OCI-LY3 (cell line): ENCODE data around the gene CDCA3.
"Not testable (repeated sequence)": the region's sequence is repeated elsewhere in the genome, so short reads cannot be mapped to it uniquely, and the experiment has no call there.

Experiments used
- H2AFZ ChIP-seq: fragments of 200-600, 300-600 bp; shearing (Covaris generic); 2 replicates; pipeline ENCODE4 v1.6.0; 2014; ENCODE audit warnings: antibody characterized with exemption, low read depth, low read length
- H3K27ac ChIP-seq: fragments of 200-600, 300-600 bp; sonication (generic); 2 replicates; pipeline ENCODE4 v1.5.1; 2014; ENCODE audit warnings: mild to moderate bottlenecking, low read length, moderate library complexity, mixed read lengths
- H3K27me3 ChIP-seq: fragments of 200-600, 300-600 bp; sonication (generic); 2 replicates; pipeline ENCODE4 v1.6.1; 2014; ENCODE audit warnings: low read depth, low read length, mixed read lengths
- H3K36me3 ChIP-seq: fragments of 200-600, 300-600 bp; sonication (generic); replicated peaks from 2 replicates; pipeline ENCODE3; 2014; ENCODE audit warnings: low read depth, low read length, mixed read lengths
- H3K4me1 ChIP-seq: fragments of 300-600, 200-600 bp; sonication (generic); 2 replicates; pipeline ENCODE4 v1.6.1; 2014; ENCODE audit warnings: low read length, mixed read lengths
- H3K4me2 ChIP-seq: fragments of 200-600, 300-600 bp; sonication (generic); 2 replicates; pipeline ENCODE4 v1.6.1; 2014; ENCODE audit warnings: low read length, mixed read lengths
- H3K4me3 ChIP-seq: fragments of 300-600, 200-600 bp; sonication (generic); 2 replicates; pipeline ENCODE4 v1.5.1; 2014; ENCODE audit warnings: antibody characterized with exemption, mild to moderate bottlenecking, low read length, moderate library complexity
- H3K79me2 ChIP-seq: fragments of 300-600, 200-600 bp; shearing (Covaris generic); 2 replicates; pipeline ENCODE4 v1.6.1; 2014; ENCODE audit warnings: mild to moderate bottlenecking, low read length, mixed read lengths
- H3K9ac ChIP-seq: fragments of 300-600, 200-600 bp; shearing (Covaris generic); 2 replicates; pipeline ENCODE4 v1.6.0; 2014; ENCODE audit warnings: mild to moderate bottlenecking, low read length, moderate library complexity
- H3K9me3 ChIP-seq: fragments of 200-600, 300-600 bp; shearing (Covaris generic); 2 replicates; pipeline ENCODE4 v1.6.1; 2014; ENCODE audit warnings: low read length, mixed read lengths; ENCODE audit not compliant: insufficient read depth
- H4K20me1 ChIP-seq: fragments of 200-600, 300-600 bp; sonication (generic); 2 replicates; pipeline ENCODE4 v1.6.1; 2016; ENCODE audit warnings: low read length, mixed read lengths; ENCODE audit not compliant: insufficient read depth
- CTCF ChIP-seq: fragments of 200-600, 300-600 bp; sonication (generic); IDR thresholded peaks from 2 replicates; pipeline ENCODE4 v1.5.1; 2014; ENCODE audit warnings: antibody characterized with exemption, low read length, low read depth
- EZH2phosphoT487 ChIP-seq: fragments of 200-600 bp; shearing (Covaris generic); IDR thresholded peaks from 2 replicates; pipeline ENCODE4 v1.6.1; 2018; ENCODE audit warnings: antibody characterized with exemption, mixed run types, low read depth

CDCA3 gene

DNA sequence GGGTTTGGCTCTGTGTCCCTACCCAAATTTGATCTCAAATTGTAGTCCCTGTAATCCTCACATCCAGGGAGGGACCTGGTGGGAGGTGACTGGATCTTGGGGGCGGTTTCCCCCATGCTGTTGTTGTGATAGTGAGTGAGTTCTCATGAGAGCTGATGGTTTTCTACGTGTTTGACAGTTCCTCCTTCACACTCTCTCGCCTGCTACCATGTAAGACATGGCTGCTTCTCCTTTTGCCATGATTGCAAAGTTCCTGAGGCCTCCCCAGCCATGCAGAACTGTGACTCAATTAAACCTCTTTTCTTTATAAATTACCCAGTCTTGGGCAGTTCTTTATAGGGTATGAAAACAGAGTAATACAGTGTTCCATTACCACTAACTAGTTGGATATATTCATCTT, 43.2 kb upstream of the CDCA3 start:
- Histone ChIP-seq H3K36me3 (no peaks in the 10 kb centered on the region), H3K79me2 (no peaks in the 10 kb centered on the region), H3K4me1 (peaks cover 13% of the 10 kb centered on the region), H3K4me2 (no peak overlapping the region), H3K4me3 (no peak overlapping the region), H2AFZ (no peak overlapping the region), H3K27me3 (no peaks in the 10 kb centered on the region), H3K9ac (no peak overlapping the region), H4K20me1 (no peaks in the 10 kb centered on the region), H3K9me3 (no peaks in the 10 kb centered on the region), H3K27ac (no peak overlapping the region)
- no peak for TF ChIP-seq EZH2phosphoT487
- TF ChIP-seq CTCF = no peak

GRCh38 chr12:6892683-6893082, 41.6 kb upstream of the CDCA3 start:
- H3K4me3 ChIP-seq, H3K4me2 ChIP-seq: not testable (repeated sequence)

DNA sequence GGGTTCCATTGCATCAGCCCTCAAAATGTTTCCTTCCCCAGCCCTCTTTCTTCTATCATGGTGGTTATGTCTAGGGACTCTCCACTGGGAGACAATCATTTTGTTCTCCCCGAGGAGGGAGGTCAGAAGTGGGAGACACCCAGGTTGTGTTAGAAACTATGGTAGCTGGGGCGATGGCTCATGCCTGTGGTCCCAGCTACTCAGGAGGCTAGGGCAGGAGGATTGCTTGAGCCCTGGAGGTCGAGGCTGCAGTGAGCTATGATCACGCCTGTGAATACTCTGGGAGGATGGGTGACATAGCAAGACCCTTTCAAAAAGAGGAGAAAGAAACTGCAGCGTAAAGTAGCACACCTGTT, 40.5 kb upstream of the CDCA3 start:
- H3K36me3 ChIP-seq = no peaks in the 10 kb centered on the region
- no peaks in the 10 kb centered on the region for H4K20me1 ChIP-seq
- peak overlapping the region; percentile 82 for H3K4me3 ChIP-seq
- peaks cover 30% of the 10 kb centered on the region for H3K4me1 ChIP-seq
- H3K79me2 ChIP-seq = no peaks in the 10 kb centered on the region
- peak overlapping the region; percentile 87 for H2AFZ ChIP-seq
- H3K27ac ChIP-seq = peak overlapping the region; percentile 83
- H3K9me3 ChIP-seq = no peaks in the 10 kb centered on the region
- peak overlapping the region; percentile 87 for H3K4me2 ChIP-seq
- H3K27me3 ChIP-seq = no peaks in the 10 kb centered on the region
- H3K9ac ChIP-seq = peak overlapping the region; percentile 97
- no peak for TF ChIP-seq CTCF

More at GRCh38 chr12:6892683-6893082, 41.6 kb upstream of the CDCA3 start:
- H2AFZ ChIP-seq, H3K36me3 ChIP-seq, H3K9ac ChIP-seq, H4K20me1 ChIP-seq, H3K9me3 ChIP-seq, H3K27me3 ChIP-seq, H3K27ac ChIP-seq, H3K79me2 ChIP-seq: not testable (repeated sequence)
- peaks cover 19% of the 10 kb centered on the region for H3K4me1 ChIP-seq

- peak overlapping the region; percentile 87 for H2AFZ ChIP-seq
- H3K4me1 ChIP-seq = peaks cover 34% of the 10 kb centered on the region
- no peaks in the 10 kb centered on the region for H4K20me1 ChIP-seq
- H3K9me3 ChIP-seq = no peaks in the 10 kb centered on the region
- H3K27ac ChIP-seq = peak overlapping the region; percentile 87
- no peaks in the 10 kb centered on the region for H3K36me3 ChIP-seq
- H3K4me3 ChIP-seq = peak overlapping the region; percentile 82
- no peaks in the 10 kb centered on the region for H3K27me3 ChIP-seq
- peak overlapping the region; percentile 97 for H3K9ac ChIP-seq
- TF ChIP-seq CTCF (peak; percentile 77), EZH2phosphoT487 (no peak)
- H3K4me2 ChIP-seq = peak overlapping the region; percentile 93
- no peaks in the 10 kb centered on the region for H3K79me2 ChIP-seq
Observed at GRCh38 chr12:6890789-6891645, 39.9 kb upstream of the CDCA3 start.

GRCh38 chr12:6889775-6890573, 38.9 kb upstream of the CDCA3 start:
- Histone ChIP-seq H3K4me1 (peaks cover 38% of the 10 kb centered on the region), H3K9ac (peak overlapping the region; percentile 85), H3K4me3 (peak overlapping the region; percentile 76), H3K4me2 (peak overlapping the region; percentile 93), H3K27ac (peak overlapping the region; percentile 87)
- not testable (repeated sequence) for H3K79me2 ChIP-seq, H2AFZ ChIP-seq, H3K9me3 ChIP-seq, H3K27me3 ChIP-seq, H3K36me3 ChIP-seq, H4K20me1 ChIP-seq

- H3K4me1 ChIP-seq = peaks cover 38% of the 10 kb centered on the region
- H3K4me2 ChIP-seq = not testable (repeated sequence)
Observed at GRCh38 chr12:6888794-6889193, 37.7 kb upstream of the CDCA3 start.

More at GRCh38 chr12:6888794-6889193, 37.7 kb upstream of the CDCA3 start:
- H3K4me3 ChIP-seq, H4K20me1 ChIP-seq, H3K27me3 ChIP-seq, H3K27ac ChIP-seq, H3K79me2 ChIP-seq, H3K9ac ChIP-seq, H3K9me3 ChIP-seq, H3K36me3 ChIP-seq, H2AFZ ChIP-seq: not testable (repeated sequence)
